Anterior cingulate cortex (tissue), 58 donors: Measurements from ENCODE around the gene CD72.

ENCODE experiments used
- DNase-seq, 58 donors: peaks; one replicate each; lab custom pipeline; 2025; lab: John Stamatoyannopoulos, UW

Gene CD72, protein sequence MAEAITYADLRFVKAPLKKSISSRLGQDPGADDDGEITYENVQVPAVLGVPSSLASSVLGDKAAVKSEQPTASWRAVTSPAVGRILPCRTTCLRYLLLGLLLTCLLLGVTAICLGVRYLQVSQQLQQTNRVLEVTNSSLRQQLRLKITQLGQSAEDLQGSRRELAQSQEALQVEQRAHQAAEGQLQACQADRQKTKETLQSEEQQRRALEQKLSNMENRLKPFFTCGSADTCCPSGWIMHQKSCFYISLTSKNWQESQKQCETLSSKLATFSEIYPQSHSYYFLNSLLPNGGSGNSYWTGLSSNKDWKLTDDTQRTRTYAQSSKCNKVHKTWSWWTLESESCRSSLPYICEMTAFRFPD

DNA sequence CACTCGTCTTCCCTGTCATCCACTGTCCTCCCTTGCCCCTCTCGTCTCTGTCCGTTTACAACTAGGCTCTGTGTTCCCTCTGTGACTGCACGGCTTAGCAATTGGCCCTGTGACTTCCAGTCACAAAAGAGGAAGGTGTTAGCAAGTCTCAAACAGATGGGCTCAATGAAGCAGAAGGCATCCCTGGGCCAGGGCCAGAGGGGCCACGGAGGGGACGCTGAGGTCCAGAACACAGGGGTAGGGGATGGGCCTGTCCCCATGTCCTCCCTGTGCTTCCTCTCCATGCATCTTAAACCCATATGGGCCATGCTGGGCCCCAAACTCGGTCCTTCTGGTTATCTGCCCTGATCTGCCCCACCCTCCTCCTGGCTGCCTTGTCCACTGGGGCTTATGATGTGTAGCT is at the start of gene CD72:
Gene CD72, minus strand, starts transcription at position 89 of the 403 bp plus-strand sequence. CDS start 110 bp downstream, outside the sequence.
- DNase-seq = peak in 1 of 58 donors; percentile 18

DNA sequence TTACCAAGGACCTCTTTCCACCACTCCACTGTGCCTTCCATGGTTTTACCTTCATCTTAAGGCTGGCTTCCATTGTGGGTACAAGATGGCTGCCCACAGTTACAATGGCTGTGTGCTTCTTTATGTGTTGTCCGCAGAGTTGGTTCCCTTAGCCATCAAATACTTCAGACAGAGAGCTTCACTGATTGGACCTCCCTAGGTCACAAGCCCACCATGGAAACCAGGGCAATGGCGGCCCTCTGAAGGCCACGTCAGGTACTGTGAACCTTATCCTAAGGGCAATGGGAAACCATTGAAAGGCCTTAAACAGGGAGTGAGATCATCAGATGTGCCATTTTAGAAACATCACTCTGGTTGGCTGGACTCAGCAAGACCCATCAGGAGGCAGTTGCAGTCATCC is 49.7 kb upstream of the CD72 start:
- DNase-seq = no peak

DNA sequence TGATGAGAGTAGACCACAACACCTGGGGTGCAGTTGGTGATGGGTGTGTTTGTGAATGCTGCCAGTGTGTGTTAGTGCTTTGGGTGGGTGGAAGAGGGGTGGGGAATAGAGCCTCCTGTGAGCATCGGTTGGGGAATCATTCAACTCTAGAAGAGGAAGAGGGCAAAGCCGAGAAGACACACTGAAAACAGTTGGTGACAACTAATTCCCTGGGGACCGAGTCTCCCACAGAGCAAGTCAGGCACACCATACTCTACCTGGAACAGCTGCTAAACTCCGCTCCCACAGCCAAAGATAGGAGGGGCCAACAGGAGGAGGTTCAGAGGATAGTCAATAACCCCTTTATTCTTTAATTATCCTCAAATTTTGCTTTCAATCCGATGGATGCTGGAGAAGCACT is 48.3 kb upstream of the CD72 start:
- no peak for DNase-seq

DNA sequence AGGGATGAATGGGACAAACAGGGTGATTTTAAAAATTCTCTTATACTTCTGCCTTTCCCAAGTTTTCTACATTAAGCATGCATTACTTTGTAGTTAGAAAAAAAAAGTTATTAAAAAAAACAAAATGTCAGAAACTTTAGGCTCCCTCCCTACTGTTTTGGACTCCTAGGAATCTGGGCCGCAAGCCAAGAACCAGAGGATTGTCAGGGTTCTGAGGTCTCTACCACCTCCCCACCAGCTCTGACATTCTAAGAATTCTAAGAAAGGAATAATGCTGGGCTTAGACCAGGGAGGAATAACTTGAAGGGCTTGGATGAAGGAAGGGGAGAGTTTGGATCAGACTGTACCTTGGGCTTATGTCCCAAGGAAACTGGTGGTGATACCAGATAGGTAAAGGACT is 47.8 kb upstream of the CD72 start:
- DNase-seq = no peak

DNA sequence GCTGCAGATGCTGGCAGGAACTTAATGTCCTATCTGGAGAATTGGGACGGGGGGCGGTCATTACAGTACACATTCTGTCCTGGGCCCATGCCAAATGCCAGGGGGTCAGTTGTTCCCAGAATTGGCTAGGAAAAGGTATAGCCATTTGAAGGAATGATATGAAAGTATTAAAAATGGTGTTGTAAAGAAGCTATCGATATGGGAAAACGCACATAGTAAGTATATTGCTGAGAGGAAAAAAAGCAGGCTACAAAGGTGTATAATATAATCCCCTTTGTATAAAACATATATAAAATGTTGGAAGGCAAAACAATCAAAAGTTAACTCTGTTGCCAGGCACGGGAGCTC is 47.2 kb upstream of the CD72 start:
- no peak for DNase-seq

DNA sequence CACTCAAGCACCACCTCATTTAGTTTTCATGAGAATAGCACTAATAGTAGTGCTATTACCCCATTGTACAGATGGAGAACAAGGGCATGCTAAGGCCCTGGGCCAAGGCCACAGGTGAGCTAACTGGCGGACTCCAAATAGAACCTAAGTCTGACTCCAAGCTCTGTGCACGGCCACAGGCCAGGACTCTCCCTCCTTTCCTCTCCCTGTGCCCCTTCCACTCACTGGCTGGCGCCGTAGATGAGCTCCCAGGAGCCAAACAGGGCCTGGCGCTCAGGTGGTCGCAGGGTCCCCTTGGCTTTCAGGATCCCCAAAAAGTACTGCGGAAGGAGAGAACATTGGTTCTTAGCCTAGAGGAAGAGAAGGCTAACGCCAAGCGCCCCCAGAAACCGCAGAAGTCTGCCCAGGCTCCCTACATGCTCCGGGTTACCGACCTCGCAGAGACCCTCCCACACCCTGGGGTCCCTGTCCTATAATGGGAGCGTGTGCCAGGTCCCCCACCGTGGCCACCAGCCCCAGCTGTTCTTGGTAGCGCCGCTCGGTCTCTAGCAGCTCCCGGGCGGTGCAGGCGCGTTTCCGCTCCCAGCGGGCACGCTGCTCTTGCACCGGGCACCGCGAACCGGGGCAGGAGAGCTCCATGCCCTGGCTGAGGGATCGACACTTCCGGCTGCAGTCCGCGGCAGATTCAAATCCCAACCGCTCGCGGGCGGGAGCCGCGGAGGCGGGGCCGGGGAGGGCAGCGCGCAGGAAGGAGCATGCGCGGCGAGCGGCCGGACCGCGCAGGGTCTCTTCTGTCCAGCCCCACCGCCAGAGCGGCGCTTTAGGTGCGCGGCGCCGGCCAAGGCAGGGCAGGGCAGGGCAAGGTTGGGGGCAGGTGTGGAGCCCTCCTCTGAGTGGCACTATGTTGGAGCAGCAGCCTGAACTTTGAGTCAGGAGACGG is 46.6 kb upstream of the CD72 start, which contains the start of gene ARHGEF39:
Gene ARHGEF39, minus strand, starts transcription at position 665 of the 940 bp plus-strand sequence. Its CDS starts 26 bp downstream, at position 639.
- peak in 54 of 58 donors; percentile 12 to 75 (median 52) for DNase-seq

DNA sequence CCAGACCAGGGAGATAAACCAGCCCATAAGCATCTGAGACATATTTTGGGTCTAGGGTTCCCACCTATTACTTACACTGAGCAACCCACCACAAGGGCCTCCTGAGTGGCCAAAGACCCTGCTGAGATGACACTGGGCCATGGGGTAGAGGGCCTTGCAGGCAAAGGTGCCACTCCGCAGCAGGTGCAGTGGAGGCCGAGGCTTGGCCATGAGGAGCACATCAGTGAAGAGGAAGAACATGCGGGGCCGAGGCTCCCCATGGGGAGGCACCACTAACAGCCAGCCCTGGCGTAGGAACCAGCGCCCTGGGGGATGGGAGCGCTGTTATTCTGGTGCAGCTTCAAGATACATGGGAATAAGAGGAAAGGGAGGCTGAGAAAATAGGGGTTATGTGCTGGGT is 44.2 kb upstream of the CD72 start:
- DNase-seq = no peak

DNA sequence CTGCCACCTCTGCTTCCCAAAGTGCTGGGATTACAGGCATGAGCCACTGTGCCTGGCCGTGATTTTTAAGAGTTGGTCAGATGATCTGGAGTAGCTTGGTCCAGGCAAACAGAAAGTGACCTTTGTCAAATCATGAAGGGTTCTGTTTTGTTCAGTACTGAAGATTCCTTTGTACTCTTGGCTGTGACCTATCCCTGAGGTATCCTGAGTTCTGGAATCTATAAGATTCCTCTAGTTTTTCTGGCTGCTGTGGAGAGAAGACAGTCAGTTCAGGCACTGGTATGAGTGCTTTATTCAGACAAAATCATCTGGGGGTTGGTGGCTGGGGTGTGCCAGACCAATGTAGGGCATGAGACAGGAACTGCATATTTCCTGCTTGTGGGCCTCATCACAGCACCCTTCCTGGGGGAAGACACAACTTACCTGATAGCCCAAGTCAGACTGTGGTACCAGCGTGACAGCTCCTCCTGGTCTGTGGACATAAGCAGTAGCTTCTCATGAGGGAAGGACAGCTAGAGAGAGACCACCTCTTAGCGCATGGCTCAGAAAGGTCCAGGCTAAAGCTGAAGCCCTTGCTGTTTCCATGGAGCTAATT is 43.6 kb upstream of the CD72 start:
- DNase-seq = no peak

DNA sequence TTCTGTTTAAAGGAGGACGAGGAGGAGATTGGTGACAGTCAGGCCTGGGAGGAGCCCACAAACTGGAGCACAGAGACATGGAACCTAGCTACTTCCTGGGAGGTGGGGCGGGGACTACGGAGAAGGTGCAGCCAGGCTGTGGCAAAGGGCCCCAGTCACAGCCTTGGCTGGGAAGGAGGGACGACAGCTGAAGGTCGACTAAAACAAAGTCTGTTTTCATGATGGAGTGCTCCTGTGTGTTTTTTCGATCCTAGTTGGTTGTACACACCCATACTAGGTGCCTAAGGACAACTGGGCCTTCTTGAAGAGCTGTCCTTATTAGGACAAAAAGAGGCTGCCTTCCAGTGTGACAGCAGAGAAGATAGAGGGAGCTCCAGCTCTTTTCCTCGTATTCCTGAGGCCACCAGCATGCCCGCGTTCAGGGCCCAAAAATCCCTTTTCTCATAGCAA is 42.8 kb upstream of the CD72 start:
- peak in 11 of 58 donors; percentile 4 to 41 (median 14) for DNase-seq

DNA sequence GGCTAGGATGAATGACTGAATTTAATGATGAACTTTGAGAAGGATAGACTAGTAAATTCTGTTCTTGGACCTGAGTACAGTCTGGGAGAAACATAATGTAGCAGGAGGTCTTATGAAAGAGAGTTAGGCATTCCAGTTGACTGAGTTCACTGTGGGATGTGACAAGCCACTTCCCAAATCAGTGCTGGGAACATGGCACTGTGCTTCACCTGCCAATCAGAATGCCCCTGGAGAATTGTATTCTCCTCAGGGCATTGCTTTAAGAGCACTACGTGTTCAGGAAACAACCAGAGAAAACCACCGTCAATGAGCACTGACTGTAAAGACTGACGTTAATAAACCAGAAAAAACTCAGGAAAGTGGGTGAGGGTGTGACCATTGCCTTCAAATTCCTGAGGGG is 41.1 kb upstream of the CD72 start:
- no peak for DNase-seq

DNA sequence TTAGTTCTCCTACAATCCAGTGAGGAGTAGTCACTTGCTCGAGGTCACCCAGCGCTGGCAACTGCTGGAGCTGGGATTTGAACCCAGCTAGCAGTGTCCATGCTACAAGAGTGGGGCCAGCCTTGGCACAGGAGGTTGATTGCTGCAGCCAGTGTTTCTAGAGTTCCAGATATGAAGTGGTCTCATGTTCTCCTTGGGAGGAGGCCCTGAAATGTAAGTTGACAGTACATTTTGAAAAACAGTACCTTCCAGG is 40.7 kb upstream of the CD72 start:
- peak in 11 of 58 donors; percentile 5 to 48 (median 19) for DNase-seq

DNA sequence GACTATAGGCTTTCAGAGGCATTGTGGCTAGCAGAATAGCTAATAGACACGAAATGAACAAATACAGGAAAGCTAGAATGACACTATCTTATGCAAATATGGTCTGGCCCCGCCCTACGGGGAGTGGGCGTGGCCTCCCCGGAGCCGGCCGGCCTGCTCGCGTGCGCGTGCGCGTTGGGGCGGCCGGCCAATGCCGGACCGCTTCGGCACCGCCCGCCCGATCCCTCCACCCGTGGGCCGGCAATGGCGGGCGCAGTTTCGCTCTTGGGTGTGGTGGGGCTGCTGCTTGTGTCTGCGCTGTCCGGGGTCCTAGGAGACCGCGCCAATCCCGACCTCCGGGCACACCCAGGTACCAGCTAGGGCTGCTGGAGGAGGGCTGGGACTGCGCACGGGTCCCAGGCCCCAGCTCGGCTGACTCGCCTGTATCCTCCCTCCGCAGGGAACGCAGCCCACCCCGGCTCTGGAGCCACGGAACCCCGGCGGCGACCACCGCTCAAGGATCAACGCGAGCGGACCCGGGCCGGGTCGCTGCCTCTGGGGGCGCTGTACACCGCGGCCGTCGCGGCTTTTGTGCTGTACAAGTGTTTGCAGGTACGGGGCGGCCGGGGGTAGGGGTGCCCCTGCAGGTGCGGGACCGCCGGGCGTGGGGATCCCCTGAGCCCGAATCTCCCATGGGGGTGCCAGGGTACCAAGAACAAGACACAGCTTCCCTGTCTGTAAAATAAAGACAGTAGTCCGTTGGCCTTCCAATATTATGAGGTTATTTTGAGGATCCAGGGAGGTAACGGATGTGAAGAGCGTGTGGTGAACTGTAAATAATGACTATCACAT is 40.1 kb upstream of the CD72 start, which contains the start of gene CCDC107:
Gene CCDC107, plus strand, starts transcription at position 156 of the 831 bp plus-strand sequence. Its CDS starts 88 bp downstream, at position 244.
- DNase-seq = peak in 57 of 58 donors; percentile 30 to 93 (median 78)

DNA sequence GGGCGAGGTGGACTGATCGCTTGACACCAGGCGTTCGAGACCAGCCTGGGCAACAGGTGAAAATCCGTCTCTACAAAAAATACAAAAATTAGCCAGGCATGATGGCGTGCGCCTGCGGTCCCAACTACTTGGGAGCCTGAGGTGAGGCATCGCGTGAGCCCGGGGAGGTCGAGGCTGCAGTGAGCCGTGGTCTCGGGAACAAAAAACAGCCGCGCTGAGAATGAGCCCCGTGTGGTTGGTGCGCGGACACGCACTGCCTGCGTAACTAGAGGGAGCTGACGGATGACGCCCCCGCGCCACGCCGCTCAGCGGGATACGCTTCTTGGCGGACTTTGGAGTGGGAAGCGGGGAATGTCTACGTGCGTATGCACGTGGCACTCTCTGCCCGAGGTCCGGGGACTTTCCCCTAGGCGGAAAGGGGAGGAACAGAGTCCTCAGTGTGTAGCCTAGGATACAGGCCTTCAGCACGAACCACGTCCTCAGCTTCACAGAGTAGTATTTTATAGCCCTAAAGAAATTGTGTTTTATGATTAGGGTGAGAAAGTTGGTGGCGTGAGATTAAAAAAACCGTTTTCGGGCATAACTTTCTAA is 39.4 kb upstream of the CD72 start, which contains the start of gene RMRP:
Gene RMRP, minus strand, starts transcription at position 474 of the 591 bp plus-strand sequence.
- peak; percentile 55 to 99 (median 95) for DNase-seq

DNA sequence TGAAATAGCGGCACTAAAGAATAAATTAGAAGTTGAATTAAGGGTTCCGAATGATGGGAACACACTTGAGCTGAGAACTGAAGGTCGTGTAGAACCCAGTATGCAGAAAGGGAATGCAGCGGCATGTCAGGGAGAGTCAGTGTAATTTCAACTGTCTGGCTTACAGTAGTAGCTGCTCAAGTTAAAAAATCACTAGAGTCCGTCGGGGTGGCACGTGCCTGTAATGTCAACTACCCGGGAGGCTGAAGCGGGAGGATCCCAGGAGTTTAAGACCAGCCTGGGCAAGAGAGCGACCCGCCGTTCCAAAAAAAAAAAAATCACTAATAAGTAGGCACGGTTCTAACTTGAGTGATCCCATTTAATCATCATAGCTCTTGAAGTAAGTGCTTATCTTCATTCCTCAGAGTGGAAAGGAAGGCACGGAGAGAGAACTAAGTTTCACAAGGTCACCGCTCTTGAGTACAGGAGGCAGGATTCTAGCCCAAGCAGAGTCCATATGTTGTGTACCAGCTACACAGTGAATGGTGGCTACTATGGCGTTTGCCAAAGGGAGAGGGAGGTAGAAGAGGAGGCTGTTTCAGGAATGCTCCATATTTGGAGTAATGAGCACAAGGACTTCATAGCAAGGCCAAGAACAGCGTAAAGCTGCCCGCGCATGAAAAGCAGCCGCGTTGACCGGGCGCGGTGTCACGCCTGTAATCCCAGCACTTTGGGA is 38.8 kb upstream of the CD72 start:
- peak in 5 of 58 donors; percentile 18 to 76 (median 54) for DNase-seq

DNA sequence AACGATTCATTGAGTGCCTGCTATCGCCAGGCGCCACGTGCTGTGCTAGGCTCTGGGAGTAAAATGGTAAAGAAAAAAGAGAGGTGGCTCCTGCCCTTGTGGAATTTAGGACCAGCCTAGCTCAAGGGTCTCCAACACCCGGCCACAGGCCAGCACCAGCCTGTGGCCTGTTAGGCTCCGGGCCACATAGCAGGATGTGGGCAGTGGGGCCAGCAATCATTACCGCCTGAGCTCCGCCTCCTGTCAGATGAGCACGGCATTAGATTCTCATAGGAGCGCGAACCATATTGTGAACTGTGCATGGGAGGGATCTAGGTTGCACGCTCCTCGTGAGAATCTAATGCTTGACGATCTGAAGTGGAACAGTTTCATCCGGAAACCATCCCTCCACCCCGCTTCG is 38.1 kb upstream of the CD72 start:
- DNase-seq = no peak

DNA sequence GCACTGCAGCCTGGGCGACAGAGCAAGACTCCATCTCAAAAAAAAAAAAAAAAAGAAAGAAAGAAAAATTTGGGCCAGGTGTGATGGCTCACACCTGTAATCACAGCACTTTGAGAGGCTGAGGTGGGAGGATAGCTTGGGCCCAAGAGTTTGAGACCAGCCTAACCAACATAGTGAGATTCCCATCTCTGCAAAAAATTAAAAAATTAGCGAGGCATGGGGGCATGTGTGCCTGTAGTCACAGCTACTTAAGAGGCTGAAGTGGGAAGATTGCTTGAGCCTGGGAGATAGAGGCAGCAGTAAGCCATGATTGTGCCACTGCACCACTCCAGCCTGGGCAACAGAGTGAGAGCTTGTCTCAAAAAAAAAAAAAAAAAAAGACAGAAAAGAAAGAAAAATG is 35.4 kb upstream of the CD72 start:
- DNase-seq = no peak

DNA sequence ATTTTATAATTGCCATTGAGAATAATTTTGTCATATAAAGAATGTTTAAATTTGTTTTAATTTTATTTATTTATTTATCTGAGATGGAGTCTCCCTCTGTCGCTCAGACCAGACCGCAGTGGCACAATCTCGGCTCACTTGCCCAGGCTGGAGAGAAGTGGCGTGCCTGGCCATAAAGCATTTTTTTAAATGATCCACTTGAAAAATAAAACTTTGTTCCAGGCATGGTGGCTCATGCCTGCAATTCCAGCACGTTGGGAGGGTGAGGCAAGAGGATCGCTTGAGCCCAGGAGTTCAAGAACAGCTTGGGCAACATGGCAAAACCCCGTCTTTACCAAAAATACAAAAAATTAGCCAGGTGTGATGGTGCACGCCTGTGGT is 34.6 kb upstream of the CD72 start:
- DNase-seq = no peak

DNA sequence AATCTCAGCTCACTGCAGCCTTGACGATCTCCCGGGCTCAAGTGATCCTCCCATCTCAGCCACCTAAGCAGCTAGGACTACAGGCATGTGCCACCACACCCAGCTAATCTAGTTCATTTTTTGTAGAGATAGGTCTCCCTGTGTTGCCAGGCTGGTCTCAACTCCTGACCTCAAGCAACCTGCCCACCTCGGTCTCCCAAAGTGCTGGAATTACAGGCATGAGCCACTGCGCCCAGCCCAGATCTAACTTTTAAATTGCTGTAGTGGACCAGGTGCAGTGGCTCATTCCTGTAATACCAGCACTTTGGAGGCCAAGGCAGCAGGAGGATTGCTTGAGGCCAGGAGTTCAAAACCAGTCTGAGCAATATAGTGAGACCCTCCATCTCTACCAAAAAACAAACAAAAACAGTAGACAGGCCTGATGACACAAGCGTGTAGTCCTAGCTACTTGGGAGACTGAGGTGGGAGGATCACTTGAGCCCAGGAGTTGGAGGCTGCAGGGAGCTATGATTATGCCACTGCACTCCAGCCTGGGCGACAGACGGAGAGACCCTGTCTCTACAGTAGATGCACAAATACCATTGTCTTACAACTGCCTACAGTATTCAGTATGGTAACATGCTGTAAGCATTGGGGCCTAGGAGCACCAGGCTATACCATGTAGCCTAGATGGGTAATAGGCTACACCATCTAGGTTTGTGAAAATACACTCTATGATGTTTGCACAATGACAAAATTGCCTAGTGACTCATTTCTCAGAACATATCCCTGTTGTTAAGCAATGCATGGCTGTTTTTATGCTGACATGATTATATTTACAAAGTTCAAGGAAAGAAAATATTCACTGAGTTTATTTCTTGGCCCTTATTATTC is 34.0 kb upstream of the CD72 start:
- no peak for DNase-seq
